A204.1 (cell line): ENCODE results near the gene TNFSF13.

Experiments
- FAIRE-seq: peaks from 2 replicates; lab custom pipeline; 2012; peaks lifted over from hg19 to GRCh38; lab: Jason Lieb, UNC

Gene TNFSF13

GRCh38 chr17:7552621-7553051 lies 5.9 kb upstream of the TNFSF13 start:
- no peak for FAIRE-seq

GRCh38 chr17:7553356-7553755 lies 5.2 kb upstream of the TNFSF13 start:
- no peak for FAIRE-seq

DNA sequence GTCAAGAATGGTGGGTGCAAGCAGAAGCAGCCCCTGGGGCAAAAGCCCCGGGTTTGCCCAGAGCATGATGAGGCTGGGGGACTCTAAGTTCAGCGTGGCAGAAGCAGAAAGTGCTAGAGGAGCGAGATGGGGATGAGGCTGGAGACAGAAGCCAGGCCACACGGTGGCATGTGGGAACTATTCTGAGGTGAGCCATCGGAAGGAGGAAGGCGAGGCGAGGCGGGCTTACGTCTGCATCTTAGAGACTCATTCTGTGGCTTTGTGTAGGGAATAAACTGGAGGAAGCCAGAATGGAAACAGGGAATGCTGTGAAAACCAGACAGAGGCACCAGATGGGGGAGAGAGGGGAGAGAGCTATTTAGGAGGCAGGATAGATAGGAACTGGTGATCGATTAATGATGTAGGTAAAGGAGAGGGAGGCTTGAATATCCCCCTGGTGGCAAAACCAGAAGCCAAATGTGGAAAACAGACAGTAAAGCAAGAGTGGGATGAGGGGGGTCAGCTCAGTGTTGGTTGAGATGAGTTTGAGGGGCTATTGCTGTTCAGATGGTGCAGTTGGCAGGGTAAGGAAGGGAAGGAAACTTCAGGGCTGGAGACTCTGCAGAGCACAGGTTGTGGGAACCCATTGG lies 3.1 kb upstream of the TNFSF13 start:
- FAIRE-seq, result no peak

DNA sequence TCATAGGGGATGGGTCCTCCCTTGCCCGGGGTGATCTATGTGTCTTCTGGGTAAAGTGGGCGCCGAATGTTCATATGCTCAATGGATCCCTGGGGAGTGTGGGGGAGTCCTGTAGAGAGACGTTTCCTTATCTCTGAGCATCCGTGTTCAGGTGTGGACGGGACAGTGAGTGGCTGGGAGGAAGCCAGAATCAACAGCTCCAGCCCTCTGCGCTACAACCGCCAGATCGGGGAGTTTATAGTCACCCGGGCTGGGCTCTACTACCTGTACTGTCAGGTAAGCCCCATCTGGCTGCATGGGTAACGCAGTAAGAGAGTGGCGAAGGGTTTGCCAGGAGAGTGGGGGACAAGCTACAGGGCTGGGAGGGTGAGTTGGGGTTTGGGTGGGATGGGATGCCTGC lies 1.9 kb upstream of the TNFSF13 start:
- FAIRE-seq, result no peak

DNA sequence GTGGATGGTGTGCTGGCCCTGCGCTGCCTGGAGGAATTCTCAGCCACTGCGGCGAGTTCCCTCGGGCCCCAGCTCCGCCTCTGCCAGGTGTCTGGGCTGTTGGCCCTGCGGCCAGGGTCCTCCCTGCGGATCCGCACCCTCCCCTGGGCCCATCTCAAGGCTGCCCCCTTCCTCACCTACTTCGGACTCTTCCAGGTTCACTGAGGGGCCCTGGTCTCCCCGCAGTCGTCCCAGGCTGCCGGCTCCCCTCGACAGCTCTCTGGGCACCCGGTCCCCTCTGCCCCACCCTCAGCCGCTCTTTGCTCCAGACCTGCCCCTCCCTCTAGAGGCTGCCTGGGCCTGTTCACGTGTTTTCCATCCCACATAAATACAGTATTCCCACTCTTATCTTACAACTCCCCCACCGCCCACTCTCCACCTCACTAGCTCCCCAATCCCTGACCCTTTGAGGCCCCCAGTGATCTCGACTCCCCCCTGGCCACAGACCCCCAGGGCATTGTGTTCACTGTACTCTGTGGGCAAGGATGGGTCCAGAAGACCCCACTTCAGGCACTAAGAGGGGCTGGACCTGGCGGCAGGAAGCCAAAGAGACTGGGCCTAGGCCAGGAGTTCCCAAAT lies 1.3 kb upstream of the TNFSF13 start:
- FAIRE-seq, result no peak

- FAIRE-seq, result no peak
Measured at GRCh38 chr17:7557775-7558543, 591 bp upstream of the TNFSF13 start.

- no peak for FAIRE-seq
Measured at GRCh38 chr17:7559320-7560171, 996 bp downstream of the TNFSF13 start.

GRCh38 chr17:7560172-7561027 lies 1.9 kb downstream of the TNFSF13 start:
- FAIRE-seq, result no peak

DNA sequence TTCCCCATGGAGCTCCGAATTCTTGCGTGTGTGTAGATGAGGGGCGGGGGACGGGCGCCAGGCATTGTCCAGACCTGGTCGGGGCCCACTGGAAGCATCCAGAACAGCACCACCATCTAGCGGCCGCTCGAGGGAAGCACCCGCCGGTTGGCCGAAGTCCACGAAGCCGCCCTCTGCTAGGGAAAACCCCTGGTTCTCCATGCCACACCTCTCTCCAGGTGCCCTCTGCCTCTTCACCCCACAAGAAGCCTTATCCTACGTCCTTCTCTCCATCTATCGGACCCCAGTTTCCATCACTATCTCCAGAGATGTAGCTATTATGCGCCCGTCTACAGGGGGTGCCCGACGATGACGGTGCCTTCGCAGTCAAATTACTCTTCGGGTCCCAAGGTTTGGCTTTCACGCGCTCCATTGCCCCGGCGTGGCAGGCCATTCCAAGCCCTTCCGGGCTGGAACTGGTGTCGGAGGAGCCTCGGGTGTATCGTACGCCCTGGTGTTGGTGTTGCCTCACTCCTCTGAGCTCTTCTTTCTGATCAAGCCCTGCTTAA lies 2.6 kb downstream of the TNFSF13 start:
- peak; percentile 56 for FAIRE-seq

- no peak for FAIRE-seq
Measured at GRCh38 chr17:7561589-7562207, 3.1 kb downstream of the TNFSF13 start, which contains the start of gene SENP3. Gene SENP3 (plus strand): TSS chr17:7561919. CDS start chr17:7563077, 1,158 bp downstream.

DNA sequence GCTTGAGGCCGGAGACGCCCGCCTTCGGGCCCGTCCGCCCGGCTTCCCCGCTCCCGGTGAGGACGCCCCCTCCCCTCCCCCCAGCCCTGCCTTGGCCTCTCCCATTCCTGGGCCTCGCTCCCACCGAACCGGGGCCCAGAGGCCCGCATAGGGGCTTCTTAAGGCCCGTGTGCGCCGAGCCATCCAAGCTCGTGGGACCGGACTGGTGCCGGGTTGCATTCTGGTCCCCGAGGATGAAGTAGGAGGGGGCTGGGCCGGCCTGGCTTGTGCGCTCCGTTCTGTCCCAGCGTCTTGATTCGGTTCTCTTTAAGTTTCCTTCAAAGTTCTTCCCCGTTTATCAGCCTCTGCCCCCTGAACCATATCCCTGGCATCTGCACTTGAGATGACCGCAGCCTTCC lies 3.7 kb downstream of the TNFSF13 start:
- no peak for FAIRE-seq

- FAIRE-seq, result no peak
Measured at GRCh38 chr17:7563115-7563869, 4.7 kb downstream of the TNFSF13 start.

GRCh38 chr17:7569571-7569970 lies 11.0 kb downstream of the TNFSF13 start:
- FAIRE-seq, result no peak

- FAIRE-seq, result no peak
Measured at GRCh38 chr17:7570351-7570750, 11.8 kb downstream of the TNFSF13 start.

- peak; percentile 98 for FAIRE-seq
Measured at GRCh38 chr17:7572338-7572587, 13.7 kb downstream of the TNFSF13 start.

- no peak for FAIRE-seq
Measured at GRCh38 chr17:7572588-7573323, 14.2 kb downstream of the TNFSF13 start.

GRCh38 chr17:7573324-7574080 lies 15.0 kb downstream of the TNFSF13 start:
- FAIRE-seq, result no peak

DNA sequence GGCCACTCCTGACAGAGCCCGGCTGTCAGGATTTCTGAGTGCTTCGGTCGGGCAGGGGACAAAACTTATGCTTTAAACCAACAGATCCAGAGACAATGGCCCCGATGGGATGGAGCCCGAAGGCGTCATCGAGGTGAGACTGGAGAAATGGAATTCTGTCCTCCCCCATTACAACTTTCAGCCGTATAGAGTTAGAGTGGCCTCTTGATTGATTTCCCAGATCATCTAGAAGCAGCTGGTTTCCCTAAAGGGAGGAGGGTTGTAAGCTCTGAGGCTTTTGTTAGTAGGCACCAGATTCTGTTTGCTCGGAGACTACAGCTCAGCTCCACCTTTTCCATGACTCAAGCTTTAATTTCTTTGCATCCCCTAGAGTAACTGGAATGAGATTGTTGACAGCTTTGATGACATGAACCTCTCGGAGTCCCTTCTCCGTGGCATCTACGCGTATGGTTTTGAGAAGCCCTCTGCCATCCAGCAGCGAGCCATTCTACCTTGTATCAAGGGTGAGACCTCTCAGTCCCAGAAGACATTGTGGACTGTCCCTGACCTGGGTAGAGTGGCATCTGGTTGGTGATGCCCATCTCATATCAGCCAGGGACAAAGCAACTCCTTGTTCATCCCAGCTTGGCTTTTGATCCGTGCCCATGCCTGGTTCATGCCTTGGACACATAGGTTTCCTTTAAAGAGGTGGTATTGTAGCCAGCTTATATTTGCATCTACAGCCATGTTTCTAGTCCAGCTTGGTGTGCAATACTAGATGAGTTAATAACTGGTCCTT lies 15.8 kb downstream of the TNFSF13 start:
- FAIRE-seq, result no peak
